ENCODE measurements around the gene C6orf132. TPM values are rescaled to one million over a fixed set of nuclear protein-coding genes. Genes with fewer than 3 reads are reported as not detected.

Gene C6orf132
- total and polyA plus RNA-seq, 2 of the 8 experiments (the other 6 are each of a cell fraction or from before 2014, with no cell fraction given): 31.5 to 64.0 TPM

DNA sequence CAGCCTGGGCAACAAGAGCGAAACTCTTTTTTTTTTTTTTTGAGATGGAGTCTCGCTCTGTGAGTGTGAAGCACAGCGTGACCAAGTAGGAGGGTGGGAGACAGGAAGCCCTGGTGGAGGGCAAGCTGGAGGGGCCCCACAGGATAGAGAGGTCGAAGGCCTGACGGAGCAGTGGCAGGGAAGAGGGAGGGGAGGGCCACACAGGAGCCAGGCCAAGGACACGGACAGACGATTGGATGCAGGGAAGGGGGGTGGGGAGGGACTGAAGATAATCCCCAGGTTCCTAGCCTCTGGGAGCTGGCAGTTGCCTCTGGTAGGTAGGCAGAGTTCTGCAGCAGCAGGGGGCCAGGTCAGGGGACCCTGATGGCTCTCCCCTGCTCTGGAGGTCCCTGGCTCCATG lies 20.0 kb upstream of the C6orf132 start:
- no peak overlapping the region for H3K18ac ChIP-seq (ENCODE audit: extremely low read depth, low read length)
- 50% methylated on average over 6 of the region's 7 CpGs; no CpG with 5 or more reads in 1 of the 2 experiments for WGBS, 2 experiments (ENCODE audit: extremely low coverage in 1 of 2, insufficient coverage in 1 of 2, insufficient read length in 1 of 2, insufficient replicate concordance in 2 of 2, low coverage in 1 of 2, low lambda C conversion rate in 2 of 2, missing lambda C conversion rate in 1 of 2)
- CTCF ChIA-PET (ENCODE audit: partially characterized antibody): interaction anchor here (0.6 to 11.2 kb wide), 13 partner anchors 9 to 330 kb away, joined by 3 to 224 read pairs (median 4); partner anchors contain the start of gene C6orf132
- DNase-seq (ENCODE audit: low read depth in 1 of 2, low spot score in 2 of 2): no peak
- no peak overlapping the region for H2AK5ac ChIP-seq (ENCODE audit: low read depth, low read length)
- 0 out of 2 replicates have a peak overlapping the region, but pooled peaks have one; percentile 22 for H2BK12ac ChIP-seq (ENCODE audit: low read depth, low read length)
- H3K56ac ChIP-seq (replicated peaks; ENCODE audit: insufficient read length, low read depth, low read length): no peak overlapping the region
- no peak overlapping the region for H3K23ac ChIP-seq (ENCODE audit: insufficient read length)
- H3K4me2 ChIP-seq (ENCODE audit: insufficient read depth in 1 of 2, low read depth in 2 of 2, low read length in 2 of 2): no peak overlapping the region; a peak in 1 of 4 replicates
- H2BK5ac ChIP-seq (ENCODE audit: low read depth, low read length): no peak overlapping the region
- H4K5ac ChIP-seq (ENCODE audit: insufficient read length, low read depth, low read length): no peak overlapping the region
- H3K36me3 ChIP-seq (ENCODE audit: control insufficient read depth in 2 of 4, insufficient read depth in 4 of 4, low read length in 3 of 4): no peaks in the 10 kb centered on the region
- H3K4me3 ChIP-seq (ENCODE audit: extremely low read depth in 1 of 4, insufficient read depth in 2 of 4, low read depth in 3 of 4, low read length in 4 of 4): no peak overlapping the region
- no peaks in the 10 kb centered on the region; a peak in 1 of 7 replicates for H3K27me3 ChIP-seq (replicated peaks in 1 of 4; ENCODE audit: control insufficient read depth in 3 of 4, extremely low read depth in 1 of 4, insufficient read depth in 3 of 4, low read length in 3 of 4)
- H3K9ac ChIP-seq (replicated peaks in 1 of 4; ENCODE audit: extremely low read depth in 1 of 4, low read depth in 3 of 4, low read length in 3 of 4): no peak overlapping the region
- H2BK15ac ChIP-seq (ENCODE audit: low read length): peak overlapping the region; percentile 9; the same call in 1 of the 2 replicates
- H2BK120ac ChIP-seq (replicated peaks; ENCODE audit: low read depth, low read length): no peak overlapping the region
- no peak for FAIRE-seq
- no peak overlapping the region for H3K14ac ChIP-seq (ENCODE audit: insufficient read length)
- POLR2A ChIA-PET (ENCODE audit: partially characterized antibody): interaction anchor here (0.8 to 9.2 kb wide), 9 partner anchors 12 to 70 kb away, joined by 3 to 109 read pairs (median 4); partner anchors contain the start of gene C6orf132
- no peak overlapping the region for H2BK20ac ChIP-seq (ENCODE audit: low read length)
- H4K8ac ChIP-seq (ENCODE audit: extremely low read depth, insufficient read depth, low read length): no peak overlapping the region
- H3K23me2 ChIP-seq (ENCODE audit: low read depth, low read length): no peaks in the 10 kb centered on the region
- no peaks in the 10 kb centered on the region for H3K9me3 ChIP-seq (ENCODE audit: insufficient read depth in 2 of 2, low read depth in 1 of 2, low read length in 1 of 2)
- peaks cover 7 to 24% (median 11%) of the 10 kb centered on the region in 4 experiments for H3K4me1 ChIP-seq (replicated peaks in 1 of 4; ENCODE audit: control insufficient read depth in 3 of 4, insufficient read depth in 4 of 4, low read length in 3 of 4)
- H3K79me1 ChIP-seq (ENCODE audit: low read depth, low read length): no peaks in the 10 kb centered on the region
- 0 out of 2 replicates have a peak overlapping the region, but pooled peaks have one; percentile 8 for H2AFZ ChIP-seq (ENCODE audit: low read length)
- H4K20me1 ChIP-seq (replicated peaks in 1 of 2; ENCODE audit: control insufficient read depth in 1 of 2, insufficient read depth in 2 of 2, low read length in 2 of 2): no peaks in the 10 kb centered on the region
- TF ChIP-seq ZNF274 (IDR thresholded peaks at IDR 0.05; ENCODE audit: borderline replicate concordance, extremely low read depth, low read length): no peak
- TF ChIP-seq RXRA (IDR thresholded peaks at IDR 0.05; ENCODE audit: insufficient read depth, low read depth, low read length): no peak
- no peak overlapping the region for H4K91ac ChIP-seq (replicated peaks; ENCODE audit: insufficient read length, low read length)
- no peak overlapping the region for H3K27ac ChIP-seq (ENCODE audit: low read depth, low read length)
- H3K79me2 ChIP-seq (ENCODE audit: control insufficient read depth in 1 of 2, insufficient read depth in 2 of 2, low read length in 2 of 2): no peaks in the 10 kb centered on the region
- no peak overlapping the region for H3K4ac ChIP-seq (replicated peaks; ENCODE audit: insufficient read length, low read depth, low read length)

Data from H1 (cell line).